Fibroblast of peridontal ligament (primary cell): ENCODE results near the gene ANO1.
A peak's percentile ranks its signal among the peaks of the same experiment; 100 is the strongest.

ENCODE experiments used
- DNase-seq: peaks from one replicate; pipeline ENCODE4 v3.0.0-alpha.2; 2010; ENCODE audit errors: extremely low read depth

ANO1 gene

DNA sequence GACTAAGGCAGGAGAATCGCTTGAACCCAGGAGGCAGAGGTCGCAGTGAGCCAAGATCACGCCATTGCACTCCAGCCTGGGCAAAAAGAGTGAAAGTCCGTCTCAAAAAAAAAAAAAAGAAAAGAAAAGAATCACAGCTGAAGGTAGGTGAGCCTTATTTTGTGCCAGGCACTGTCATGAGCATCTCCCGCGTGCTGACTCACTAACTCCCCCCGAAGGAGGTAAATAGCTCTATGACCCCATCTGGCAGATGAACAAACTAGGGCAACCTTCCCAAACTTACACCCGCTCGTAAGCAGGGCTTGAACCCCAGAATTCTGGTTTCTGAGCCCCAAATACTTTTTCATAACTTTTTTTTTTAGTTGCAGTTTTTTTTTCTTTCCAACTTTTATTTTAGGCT is 60.3 kb downstream of the ANO1 start:
- no peak for DNase-seq

DNA sequence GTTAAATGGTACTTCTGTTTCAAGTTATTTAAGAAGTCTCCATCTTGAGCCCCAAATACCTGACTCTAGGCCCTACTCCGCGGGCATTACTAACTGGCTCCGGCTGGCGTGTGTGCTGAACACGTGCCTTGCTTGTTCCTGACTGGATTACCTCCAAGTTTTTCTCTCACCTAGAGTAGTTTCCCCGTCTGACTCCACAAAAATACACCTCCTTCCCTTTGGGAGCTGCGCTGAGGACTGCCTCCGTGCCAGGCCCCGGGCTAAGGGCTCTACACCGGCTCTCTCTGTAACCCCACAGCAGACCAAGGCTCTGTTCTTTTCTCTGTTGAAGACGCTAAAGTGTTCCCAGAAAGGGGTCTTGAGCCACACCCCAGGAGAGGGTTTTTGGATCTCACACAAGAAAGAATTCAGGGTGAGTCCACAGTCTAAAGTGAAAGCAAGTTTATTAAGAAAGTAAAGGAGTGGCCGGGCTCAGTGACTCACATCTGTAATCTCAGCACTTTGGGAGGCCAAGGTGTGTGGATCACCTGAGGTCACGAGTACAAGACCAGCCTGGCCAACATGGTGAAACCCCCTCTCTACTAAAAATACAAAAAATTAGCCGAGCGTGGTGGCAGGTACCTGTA is 61.8 kb downstream of the ANO1 start:
- no peak for DNase-seq

DNA sequence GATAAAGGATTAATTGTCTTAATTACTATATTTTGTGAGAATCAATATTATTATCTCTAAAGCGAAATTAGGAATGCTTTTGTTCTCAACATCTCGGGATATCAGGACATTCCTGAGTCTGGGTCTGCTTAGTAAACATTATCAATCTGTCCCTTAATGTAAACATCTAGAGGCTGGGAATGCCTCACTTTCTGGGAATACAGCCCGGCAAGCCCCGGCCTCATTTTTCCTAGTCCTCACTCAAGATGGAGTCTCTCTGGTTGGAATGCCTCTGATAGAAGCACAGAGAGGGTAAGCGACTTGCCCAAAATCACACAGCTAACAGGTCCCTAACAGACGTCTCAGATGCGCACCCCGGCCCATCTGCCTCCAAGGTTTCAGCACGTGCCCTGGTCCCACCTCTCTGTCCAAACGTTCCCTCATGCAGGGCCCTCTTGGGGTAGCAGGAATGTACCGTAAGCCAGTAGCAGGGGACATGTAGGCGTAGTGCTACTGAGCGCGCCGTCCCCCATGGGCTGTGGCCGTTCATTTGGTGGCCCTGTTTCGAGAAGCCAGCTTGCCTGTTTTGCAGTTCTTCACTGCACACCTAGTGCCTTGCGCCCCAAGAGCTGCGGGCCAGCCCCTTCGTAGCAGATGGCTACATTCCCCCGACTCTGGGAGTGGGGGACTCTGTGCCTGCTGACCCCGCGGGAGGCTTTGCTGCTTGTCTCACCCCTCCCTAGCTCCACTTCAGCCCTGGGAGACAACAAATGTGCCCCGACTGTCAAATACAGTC is 62.8 kb downstream of the ANO1 start:
- no peak for DNase-seq

DNA sequence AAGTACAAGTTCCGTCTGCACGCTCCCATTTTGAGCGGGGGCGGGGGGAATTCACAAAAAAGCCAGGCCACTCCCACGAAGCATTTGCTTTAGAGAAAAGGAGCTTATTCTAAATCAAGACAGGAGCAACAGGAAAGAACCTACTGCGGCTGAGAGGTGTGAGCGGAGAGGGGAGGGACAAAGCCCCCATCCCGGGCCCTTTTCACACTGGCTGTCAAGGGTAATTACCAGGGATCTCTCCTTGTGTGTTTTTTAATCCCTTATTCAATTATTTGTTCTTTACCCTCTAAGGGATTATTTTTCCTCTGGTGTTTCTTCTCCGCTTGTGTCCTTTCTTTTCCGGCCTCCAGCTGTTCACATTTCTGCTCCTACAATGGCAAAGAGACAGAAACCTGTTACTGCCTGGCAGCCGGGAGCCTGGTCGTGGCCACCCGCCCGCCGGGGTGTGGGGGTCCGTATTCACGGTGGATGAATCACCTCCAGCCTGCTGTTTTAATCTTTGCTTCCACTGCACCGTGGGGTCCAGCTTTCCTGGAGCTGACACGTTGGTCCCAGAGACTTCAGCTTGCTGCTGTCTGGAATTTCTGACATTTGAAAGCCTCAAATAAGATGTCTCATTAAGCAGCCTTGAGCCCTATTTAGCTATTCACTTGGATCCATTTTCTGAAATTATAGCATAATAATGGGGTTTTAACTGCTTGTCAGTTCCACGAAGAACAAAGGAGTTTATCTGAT is 63.5 kb downstream of the ANO1 start:
- no peak for DNase-seq

DNA sequence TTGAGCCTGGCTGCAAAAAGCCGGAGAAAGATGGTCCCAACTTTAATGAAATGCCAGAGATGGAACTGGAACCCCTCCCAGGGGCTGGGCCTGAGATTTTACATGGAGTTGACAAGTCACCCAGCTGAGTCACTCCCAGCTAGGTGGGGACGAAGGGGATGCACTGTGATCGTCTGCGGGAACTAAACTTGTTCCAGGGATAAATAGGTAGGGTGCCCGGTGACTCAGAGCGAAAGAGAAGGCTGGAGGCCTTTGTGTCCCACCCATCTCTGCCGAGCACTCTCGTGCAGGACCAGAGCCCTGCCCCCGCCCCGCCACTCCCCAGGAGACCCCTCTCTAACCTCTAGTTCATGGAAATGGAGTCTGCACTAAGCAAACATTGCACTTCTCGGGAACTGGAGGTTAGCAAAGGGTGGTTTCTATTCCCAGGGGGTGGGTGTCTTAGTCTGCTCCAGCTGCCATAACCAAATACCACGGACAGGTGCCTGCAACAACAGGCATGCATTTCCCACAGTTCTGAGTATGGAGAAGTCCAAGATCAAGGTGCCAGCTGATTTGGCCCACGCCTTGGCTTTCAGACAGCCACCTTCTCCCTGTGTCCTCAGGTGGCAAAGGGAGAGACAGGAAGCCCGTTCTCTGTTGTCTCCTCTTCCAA is 64.2 kb downstream of the ANO1 start:
- DNase-seq: no peak

DNA sequence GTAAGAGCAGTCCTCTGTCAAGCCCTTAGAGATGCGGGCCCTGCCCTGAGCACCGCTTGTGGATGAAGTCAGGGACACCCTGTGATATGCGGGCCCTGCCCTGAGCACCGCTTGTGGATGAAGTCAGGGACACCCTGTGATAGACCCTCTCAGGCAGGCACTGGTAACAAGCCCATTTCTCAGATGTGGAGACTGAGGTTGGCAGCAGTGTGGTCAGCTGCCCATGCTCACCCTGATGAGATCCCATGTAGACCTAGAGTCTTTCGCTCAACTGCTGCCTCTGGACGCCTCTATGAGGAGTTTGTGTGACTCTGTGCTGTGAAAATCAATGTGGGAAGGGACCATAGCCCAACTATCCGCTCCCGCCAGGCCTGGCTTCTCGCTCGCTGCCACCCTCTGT is 66.1 kb downstream of the ANO1 start:
- no peak for DNase-seq

DNA sequence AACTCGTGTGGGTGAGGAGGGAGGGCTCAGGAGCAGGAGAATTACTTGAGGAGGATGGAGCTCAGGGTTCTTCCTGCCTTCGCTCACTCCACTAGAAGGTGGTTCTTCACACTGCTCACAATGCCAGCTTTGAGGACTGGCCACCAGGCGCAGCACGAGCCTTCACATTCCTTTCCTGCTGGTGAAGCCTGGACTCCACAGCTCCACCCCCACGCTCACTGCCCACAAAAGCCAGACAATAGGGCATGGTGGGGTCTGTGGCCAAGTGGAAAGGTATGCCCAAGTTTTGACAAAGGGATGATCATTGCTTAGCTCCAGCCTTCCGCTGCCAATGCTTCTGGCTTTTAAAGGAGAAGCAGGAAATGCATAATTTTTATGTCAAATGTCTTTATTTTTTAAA is 67.0 kb downstream of the ANO1 start:
- DNase-seq: no peak

DNA sequence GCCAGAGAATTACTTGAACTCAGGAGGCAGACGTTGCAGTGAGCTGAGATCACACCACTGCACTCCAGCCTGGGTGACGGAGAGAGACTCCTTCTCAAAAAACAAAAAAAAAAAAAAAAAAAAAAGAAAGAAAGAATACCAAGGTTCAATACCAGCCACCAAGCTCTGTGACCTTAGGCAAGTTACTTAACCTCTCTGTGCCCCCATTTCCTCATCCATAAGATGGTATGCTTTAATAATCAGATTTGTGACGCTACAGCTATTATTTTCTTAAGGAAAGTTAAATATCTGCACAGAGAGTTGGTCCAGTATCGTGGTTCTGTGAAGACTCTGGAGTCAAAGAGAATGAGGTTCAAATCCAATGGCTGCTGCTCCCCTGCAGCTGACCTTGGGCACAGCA is 67.7 kb downstream of the ANO1 start:
- DNase-seq: no peak

DNA sequence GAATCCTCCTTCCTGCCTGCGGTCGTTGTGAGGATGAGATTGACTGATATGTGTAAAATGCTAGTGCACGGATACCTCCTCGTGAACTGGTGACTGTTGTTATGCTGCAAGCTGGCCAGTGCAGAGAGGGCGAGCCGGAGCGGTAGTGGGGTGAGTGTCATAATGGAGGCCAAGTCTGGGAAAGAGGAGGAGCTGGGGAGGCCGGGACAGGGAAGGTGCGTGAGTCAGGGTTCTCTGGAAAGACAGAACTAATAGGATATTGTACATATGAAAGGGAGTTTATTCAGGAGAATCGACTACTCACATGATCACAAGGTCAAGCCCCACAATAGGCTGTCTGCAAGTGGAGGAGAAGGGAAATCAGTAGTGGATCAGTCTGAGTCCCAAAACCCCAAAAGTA is 68.2 kb downstream of the ANO1 start:
- DNase-seq: no peak

DNA sequence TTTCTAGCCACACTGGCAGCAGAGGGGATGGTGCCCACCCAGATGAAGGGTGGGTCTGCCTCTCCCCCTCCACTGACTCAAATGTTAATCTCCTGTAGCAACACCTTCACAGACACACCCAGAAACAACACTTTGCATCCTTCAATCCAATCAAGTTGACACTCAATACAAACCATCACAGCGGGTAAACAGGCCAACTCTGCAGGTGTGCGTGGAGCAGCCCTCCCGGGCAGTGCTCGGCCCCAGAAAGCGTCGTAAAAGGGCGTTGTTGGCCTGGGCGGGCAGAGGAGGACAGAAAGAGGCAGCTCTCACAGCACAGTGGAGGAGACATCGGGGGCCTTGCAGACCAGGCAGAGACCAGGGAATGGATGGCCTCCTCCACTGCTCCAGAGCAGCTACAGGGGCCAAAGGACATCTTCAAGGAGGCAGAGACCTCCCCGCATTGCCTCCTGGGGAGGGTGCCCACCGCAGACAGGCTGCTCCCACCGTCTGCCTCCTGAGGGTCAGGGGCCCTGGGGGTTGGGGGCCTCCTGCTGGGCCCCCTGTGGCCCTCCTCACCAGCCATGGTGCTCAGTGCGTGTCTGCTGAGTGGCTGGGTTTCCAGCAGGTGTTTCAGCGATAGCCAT is 68.9 kb downstream of the ANO1 start:
- DNase-seq: no peak

DNA sequence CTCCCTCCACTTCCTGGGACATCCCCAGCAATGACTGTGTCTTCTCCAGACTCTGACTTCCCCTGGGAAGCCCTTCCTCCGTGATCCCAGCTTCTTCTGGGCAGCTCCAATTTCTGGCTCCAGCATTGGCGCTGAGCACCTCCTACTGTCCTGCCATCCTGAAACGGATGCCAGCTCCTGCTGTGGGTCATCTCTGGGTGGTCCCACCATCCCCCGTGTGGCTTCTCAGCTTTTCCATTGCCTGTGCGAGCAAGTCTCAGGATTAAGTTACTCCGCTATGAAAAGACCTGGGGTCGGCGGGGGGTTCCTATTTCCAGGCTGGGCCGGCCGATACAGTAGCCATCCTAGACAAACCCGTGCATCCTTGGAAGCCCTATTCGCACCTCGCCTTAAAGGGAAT is 69.6 kb downstream of the ANO1 start:
- DNase-seq: no peak

DNA sequence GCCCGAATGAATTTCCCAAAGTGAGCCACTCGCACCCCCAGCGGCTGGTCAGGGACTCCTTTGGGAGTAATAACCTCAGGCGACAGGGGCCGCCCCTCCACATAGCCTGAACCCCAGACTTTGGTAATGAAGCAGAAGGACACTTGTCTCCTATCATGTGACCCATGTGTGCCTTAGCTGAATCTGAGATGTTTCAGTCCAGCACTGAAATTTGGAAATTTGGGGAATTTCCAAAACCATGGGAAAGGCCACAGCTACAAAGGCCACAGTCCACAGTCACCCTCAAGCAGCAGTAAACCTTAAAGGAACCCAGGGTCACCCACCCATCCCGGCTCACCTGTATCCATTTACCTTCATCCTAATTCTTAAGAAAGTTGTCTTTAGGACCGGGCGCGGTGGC is 73.6 kb downstream of the ANO1 start:
- DNase-seq: no peak

DNA sequence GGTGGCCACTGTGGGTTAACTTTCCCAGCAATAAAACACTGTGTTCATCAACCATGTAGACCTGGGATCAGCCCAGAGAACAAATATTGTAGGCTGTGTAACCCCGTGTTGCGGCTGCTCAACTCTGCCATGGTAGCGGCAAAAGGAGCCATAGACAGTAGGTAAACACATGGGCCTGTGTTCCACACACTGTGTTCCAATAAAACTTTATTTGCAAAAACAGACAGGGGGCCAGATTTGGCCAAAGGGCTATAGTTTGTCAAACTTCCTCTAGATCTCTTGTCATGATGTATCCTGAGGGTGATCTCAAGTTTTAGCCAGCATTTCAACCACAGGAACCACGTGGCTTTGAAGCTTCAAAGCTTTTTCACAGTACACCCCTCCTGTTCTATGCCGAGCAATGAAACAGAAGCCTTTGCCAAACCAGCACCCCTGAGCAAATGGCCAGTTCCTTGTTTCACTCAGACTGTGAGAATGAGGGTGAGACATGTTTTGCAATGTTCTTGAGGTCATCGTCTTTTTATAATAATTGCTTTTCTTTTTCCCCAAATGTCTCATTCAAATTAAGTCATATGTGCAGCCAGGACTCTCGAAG is 75.1 kb downstream of the ANO1 start:
- DNase-seq: no peak

DNA sequence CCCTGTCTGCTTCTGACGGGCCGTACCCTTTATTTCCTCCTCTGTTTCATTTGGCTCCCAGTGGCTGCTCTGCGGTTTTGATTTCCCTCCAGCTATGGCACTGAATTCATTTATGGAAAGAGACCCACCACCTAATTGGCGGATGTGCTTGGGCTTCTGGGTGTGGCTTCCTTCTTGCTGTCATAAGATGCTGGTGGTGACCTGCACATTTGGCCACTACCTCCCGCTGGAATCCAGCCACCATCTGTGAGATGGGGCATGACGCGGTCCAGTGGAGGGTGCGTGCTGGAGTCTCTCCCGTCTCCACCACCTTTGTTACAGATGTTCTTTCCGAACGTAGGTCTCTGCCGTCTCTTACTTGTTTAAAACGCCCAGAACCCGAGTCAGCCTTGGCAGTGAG is 77.3 kb downstream of the ANO1 start:
- DNase-seq: no peak

DNA sequence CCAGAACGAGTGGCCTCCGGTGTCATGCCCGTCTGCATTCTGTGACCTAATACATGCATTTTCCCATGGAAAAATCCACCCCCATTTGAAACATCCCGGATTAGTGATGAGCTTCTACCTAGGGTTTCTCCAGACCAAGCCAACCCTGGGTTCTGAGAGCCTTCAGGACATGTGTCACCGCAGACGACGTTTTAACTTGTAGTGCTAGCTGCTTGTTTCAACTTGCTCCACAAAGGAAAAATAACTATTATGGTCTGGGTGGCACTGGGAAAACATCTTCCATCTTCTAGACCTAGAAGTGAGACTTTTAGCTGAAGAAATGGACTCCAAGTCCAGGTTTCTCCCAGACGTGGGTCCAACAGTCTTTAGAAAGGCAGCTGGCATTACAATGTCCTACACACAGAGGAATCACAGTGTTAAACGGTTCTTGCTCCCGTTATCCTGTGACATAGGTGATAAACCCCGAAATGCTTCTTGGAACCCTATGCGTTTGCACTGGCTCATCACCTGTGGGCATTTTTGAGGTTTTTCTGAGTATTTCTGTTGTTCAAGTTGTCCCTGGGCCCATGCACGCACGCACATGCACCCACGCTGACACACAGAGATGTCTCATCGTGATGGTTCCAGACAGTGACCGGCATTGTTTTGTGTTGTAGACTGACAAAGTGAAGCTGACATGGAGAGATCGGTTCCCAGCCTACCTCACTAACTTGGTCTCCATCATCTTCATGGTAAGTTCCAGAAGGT is 78.3 kb downstream of the ANO1 start:
- no peak for DNase-seq

DNA sequence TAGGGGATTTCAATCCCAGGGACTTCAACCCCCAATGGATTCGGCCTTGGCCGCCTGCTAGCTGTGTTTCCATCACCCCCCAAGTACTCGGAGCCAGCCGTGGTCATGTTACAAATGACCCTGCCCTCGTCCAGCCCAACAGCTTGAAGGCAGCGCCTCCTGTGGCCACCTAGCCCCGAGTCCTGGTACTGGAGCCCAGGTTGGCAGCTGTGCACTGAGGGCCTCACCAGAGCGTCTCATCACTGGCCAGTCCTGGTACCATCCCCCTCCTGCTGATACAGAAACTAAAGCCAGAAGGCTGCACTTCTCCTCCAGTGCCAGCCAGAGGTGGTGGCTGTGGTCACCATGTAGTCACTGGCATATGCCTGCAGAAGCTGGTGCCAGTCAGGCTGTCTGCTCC is 80.1 kb downstream of the ANO1 start:
- peak; percentile 6 for DNase-seq

DNA sequence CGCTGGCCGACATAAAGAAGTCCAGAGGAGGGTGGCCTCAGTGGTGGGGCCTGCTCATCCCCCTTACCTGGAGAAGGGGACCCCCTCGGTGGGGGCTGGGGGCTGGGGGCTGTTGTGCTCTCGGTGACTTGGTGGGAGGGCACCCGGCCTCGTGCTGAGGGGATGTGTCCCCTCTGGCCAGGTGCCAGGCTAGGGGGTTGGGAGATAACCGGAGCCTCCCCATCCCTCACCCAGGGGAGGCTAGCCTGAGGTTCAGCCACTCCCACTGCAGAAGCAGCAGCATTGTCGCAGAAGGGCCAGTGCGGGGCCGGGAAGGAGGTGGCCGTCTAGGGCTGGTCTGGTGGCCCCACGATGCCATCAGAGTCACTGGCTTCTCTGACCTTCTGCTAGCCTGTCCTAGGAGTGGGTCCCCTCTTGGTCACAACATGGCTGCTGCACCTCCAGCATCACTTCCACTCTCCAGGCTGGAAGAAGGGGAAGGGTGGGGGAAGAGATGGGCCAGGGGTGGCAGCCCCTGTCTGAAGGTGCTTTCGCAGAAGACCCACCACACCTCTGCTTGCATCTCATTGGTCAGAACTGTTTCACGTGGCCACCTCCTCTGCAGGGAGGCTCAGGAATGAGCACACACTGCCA is 80.8 kb downstream of the ANO1 start:
- DNase-seq: no peak

DNA sequence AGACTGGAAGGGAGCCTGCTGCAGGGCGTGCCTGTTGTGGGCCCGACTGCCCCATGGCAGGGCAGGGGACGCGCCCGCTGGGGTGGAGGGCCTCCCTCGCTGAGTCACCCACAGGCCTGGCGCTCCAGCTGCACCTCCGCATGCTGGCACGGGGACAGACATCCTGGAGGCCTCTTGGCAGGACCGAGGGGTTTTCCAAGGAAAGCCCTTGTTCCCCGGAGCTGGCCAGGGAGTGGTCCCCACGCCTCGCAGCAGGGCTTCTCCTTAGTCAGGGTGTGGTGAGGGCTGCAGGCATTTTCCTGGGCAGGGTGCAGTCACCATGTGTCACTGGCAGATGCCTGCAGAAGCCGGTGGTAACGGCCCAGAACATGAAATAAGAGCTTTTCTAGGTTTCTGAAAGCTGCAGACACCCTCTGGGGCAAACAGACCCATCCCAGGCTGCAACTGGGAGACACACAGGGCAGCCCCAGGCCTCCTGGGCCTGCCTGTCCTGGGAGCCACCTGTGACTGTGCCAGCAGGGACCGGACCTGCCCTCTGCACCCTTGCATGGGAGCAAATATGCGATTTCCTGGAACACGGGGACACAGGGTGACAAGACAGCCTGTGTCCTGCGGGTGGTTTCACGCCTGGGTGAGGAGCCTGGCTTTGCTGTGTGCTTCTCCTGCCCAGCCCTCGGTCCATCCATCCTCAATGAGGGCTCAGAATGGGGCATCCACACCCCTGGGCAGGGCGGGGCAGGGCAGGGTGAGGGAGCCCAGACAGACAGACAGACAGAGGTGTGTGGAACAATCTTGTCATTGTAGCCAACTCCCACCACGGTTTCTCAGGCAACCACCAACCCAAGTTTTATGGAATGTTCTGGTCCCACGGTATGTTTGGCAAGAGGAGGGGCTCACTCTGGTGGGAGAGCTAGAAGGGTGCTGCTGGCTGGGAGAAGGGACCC is 81.8 kb downstream of the ANO1 start:
- peak; percentile 9 for DNase-seq

DNA sequence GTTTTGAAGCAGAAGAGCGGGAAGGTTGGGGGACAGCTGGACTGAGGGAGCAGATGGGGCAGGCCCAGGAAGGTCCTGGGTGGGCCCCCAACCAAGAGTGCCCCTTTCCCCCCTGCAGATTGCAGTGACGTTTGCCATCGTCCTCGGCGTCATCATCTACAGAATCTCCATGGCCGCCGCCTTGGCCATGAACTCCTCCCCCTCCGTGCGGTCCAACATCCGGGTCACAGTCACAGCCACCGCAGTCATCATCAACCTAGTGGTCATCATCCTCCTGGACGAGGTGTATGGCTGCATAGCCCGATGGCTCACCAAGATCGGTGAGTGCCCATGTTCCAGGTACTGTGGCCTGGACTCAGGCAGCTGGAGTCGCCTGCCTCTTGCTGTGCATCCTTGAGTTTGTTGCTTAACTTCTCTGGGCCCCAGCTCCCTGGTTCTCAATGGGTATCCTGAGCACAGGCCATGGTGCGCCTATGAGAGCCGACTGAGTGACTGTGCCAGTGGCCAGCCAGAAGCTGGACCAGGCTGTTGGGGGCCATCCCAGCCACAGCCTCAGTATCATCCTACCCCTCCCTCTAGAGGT is 83.0 kb downstream of the ANO1 start:
- DNase-seq: no peak
